SK-N-SH (cell line): ENCODE measurements around the gene KRTAP3-2. TPM values are rescaled to one million over a fixed set of nuclear protein-coding genes. Genes with fewer than 3 reads are reported as not detected.

Experiments used
- CTCF ChIA-PET: fragments of 300-600, 350-600 bp; formaldehyde crosslinking; extraction: SDS; loops from one replicate; lab custom pipeline; 2021; lab: Yijun Ruan, JAX
- POLR2A ChIA-PET: fragments of 350-600 bp; sonication (Branson Sonifier 250); formaldehyde crosslinking; extraction: SDS; loops from one replicate; lab custom pipeline; 2020; ENCODE audit warnings: antibody characterized with exemption, inconsistent platforms; lab: Yijun Ruan, JAX
- DNase-seq: peaks from one replicate; pipeline ENCODE4 v3.0.0; 2012
- H2AFZ ChIP-seq: fragments of 200-600 bp; sonication (generic); 2 replicates; pipeline ENCODE4 v1.8.1; 2016; ENCODE audit warnings: antibody characterized with exemption, mild to moderate bottlenecking, low read depth
- H3F3A ChIP-seq: fragments of 200-600 bp; sonication (generic); replicated peaks from 2 replicates; pipeline ENCODE3; 2016; ENCODE audit warnings: antibody characterized with exemption, mild to moderate bottlenecking; ENCODE audit not compliant: insufficient read depth
- H3K27ac ChIP-seq, 2 experiments: fragments of 200-500 bp in 1 of 2; fragments of 200-600 bp in 1 of 2; sonication (Bioruptor generic) in 1 of 2; sonication (generic), shearing (Covaris generic) in 1 of 2; 2 replicates each; pipeline versions ENCODE4 v1.5.1 to v1.6.1; 2014 to 2016; ENCODE audit warnings: low read depth in 2 of 2, inconsistent platforms in 1 of 2, low read length in 1 of 2, mild to moderate bottlenecking in 1 of 2, mixed read lengths in 1 of 2
- H3K27me3 ChIP-seq: fragments of 200-600 bp; sonication (generic), shearing (Covaris generic); 2 replicates; pipeline ENCODE4 v1.6.1; 2016; ENCODE audit warnings: mixed run types; ENCODE audit not compliant: insufficient read depth
- H3K36me3 ChIP-seq, 2 experiments: fragments of 200-500 bp in 1 of 2; fragments of 200-600 bp in 1 of 2; sonication (Bioruptor generic) in 1 of 2; sonication (generic) in 1 of 2; replicated peaks in 1 of 2; 2 replicates each; pipeline versions ENCODE3 to v1.5.1; 2014 to 2016; ENCODE audit warnings: low read length in 1 of 2, mild to moderate bottlenecking in 1 of 2; ENCODE audit not compliant: insufficient read depth in 2 of 2, control insufficient read depth in 1 of 2
- H3K4me1 ChIP-seq, 2 experiments: fragments of 200-500 bp in 1 of 2; fragments of 200-600 bp in 1 of 2; sonication (Bioruptor generic) in 1 of 2; sonication (generic), shearing (Covaris generic) in 1 of 2; 2 replicates each; pipeline versions ENCODE4 v1.5.1 to v1.6.1; 2014 to 2016; ENCODE audit warnings: low read depth in 1 of 2, low read length in 1 of 2, mixed run types in 1 of 2; ENCODE audit not compliant: insufficient read depth in 2 of 2, control insufficient read depth in 1 of 2
- H3K4me2 ChIP-seq: fragments of 200-600 bp; sonication (generic), shearing (Covaris generic); 2 replicates; pipeline ENCODE4 v1.6.1; 2017; ENCODE audit warnings: mixed run types
- H3K4me3 ChIP-seq, 2 experiments: fragments of 200-500 bp in 1 of 2; fragments of 200-600 bp in 1 of 2; sonication (Bioruptor generic) in 1 of 2; sonication (generic), shearing (Covaris generic) in 1 of 2; 2 replicates each; pipeline versions ENCODE4 v1.5.1 to v1.8.1; 2014 to 2016; ENCODE audit warnings: low read depth in 2 of 2, inconsistent platforms in 1 of 2, low read length in 1 of 2, mild to moderate bottlenecking in 1 of 2, mixed read lengths in 1 of 2, moderate library complexity in 1 of 2
- H3K79me2 ChIP-seq: fragments of 200-600 bp; sonication (generic); 2 replicates; pipeline ENCODE4 v1.8.1; 2017; ENCODE audit warnings: mild to moderate bottlenecking; ENCODE audit not compliant: insufficient read depth
- H3K9ac ChIP-seq: fragments of 200-600 bp; sonication (generic); 2 replicates; pipeline ENCODE4 v1.6.1; 2017; ENCODE audit warnings: mixed run types
- H3K9me2 ChIP-seq: fragments of 200-600 bp; sonication (generic); 2 replicates; pipeline ENCODE4 v1.6.1; 2017; ENCODE audit warnings: mixed run types
- H3K9me3 ChIP-seq: fragments of 200-600 bp; sonication (generic); 2 replicates; pipeline ENCODE4 v1.6.1; 2017; ENCODE audit warnings: mixed run types, mild to moderate bottlenecking, moderate library complexity
- H4K20me1 ChIP-seq: fragments of 200-600 bp; sonication (generic); 2 replicates; pipeline ENCODE4 v1.6.1; 2017; ENCODE audit warnings: mild to moderate bottlenecking, mixed run types; ENCODE audit not compliant: insufficient read depth
- MXI1 ChIP-seq: IDR thresholded peaks from 2 replicates; pipeline ENCODE4 v1.6.1; 2012; ENCODE audit warnings: mild to moderate bottlenecking, low read depth, low read length, improper control_type of control experiment
- POLR2AphosphoS5 ChIP-seq: IDR thresholded peaks from 2 replicates; pipeline ENCODE4 v1.6.1; 2012; ENCODE audit warnings: low read depth, low read length
- REST ChIP-seq: IDR thresholded peaks from 2 replicates; pipeline ENCODE4 v1.6.1; 2012; ENCODE audit warnings: mild to moderate bottlenecking, low read depth, low read length, moderate library complexity
- TAF1 ChIP-seq: IDR thresholded peaks from 2 replicates; pipeline ENCODE4 v1.6.1; 2012; ENCODE audit warnings: low read depth, mild to moderate bottlenecking, low read length, moderate library complexity, borderline replicate concordance
- WGBS: methylation state at CpG from one replicate; pipeline ENCODE4 v1.1.6; 2017; ENCODE audit warnings: low lambda C conversion rate; 5-methylcytosine and 5-hydroxymethylcytosine counted together
- polyA plus RNA-seq, 3 experiments: library from polyadenylated mRNA; depleted of rRNA; stranded (reverse); fragments of >200 nt; gene quantifications; 2 replicates each; pipeline ENCODE4 v1.2.3, GENCODE V29; 2012

The KRTAP3-2 gene
- polyA plus RNA-seq, 1 of the 3 experiments (the other 2 are of a cell fraction) = not detected

- no peaks in the 10 kb centered on the region for H3K9me3 ChIP-seq
- no peaks in the 10 kb centered on the region for H3K79me2 ChIP-seq
- H3F3A ChIP-seq = no peaks in the 10 kb centered on the region
- TF ChIP-seq POLR2AphosphoS5 (no peak), MXI1 (no peak)
- TF ChIP-seq, all 33 proteins: peak for 0
- Histone ChIP-seq H3K27me3 (peaks cover 46% of the 10 kb centered on the region; the same call in 1 of the 2 replicates), H3K4me3 (no peak overlapping the region), H3K4me2 (no peak overlapping the region), H3K9me2 (no peaks in the 10 kb centered on the region), H2AFZ (no peak overlapping the region), H3K4me1 (no peaks in the 10 kb centered on the region; a peak in 1 of 4 replicates), H3K27ac (no peak overlapping the region), H4K20me1 (no peaks in the 10 kb centered on the region), H3K9ac (no peak overlapping the region), H3K36me3 (no peaks in the 10 kb centered on the region)
- ChIA-PET CTCF (interaction anchor here (1.4 kb wide), 1 partner anchor 668 kb away, joined by 3 read pairs; no protein-coding TSS in a partner anchor), POLR2A (no interaction called here)
- 72% methylated on average over 3 of the region's 3 CpGs for WGBS
- DNase-seq = no peak
Observed at GRCh38 chr17:40980117-40980516, 19.6 kb downstream of the KRTAP3-2 start.

- POLR2A ChIA-PET = no interaction called here
- H2AFZ ChIP-seq = no peak overlapping the region
- CTCF ChIA-PET = no interaction called here
Observed at GRCh38 chr17:40978575-40979151, 21.0 kb downstream of the KRTAP3-2 start.

More at GRCh38 chr17:40978575-40979151, 21.0 kb downstream of the KRTAP3-2 start:
- Histone ChIP-seq H3K27ac (no peak overlapping the region), H3K27me3 (peaks cover 48% of the 10 kb centered on the region; the same call in 1 of the 2 replicates), H3K4me1 (no peaks in the 10 kb centered on the region; a peak in 1 of 4 replicates), H4K20me1 (no peaks in the 10 kb centered on the region), H3K9me2 (no peaks in the 10 kb centered on the region), H3K4me3 (no peak overlapping the region), H3K79me2 (no peaks in the 10 kb centered on the region), H3K9ac (no peak overlapping the region), H3K36me3 (no peaks in the 10 kb centered on the region), H3F3A (no peaks in the 10 kb centered on the region), H3K4me2 (no peak overlapping the region), H3K9me3 (no peaks in the 10 kb centered on the region)
- DNase-seq = no peak
- WGBS = 57% methylated on average over 9 of the region's 13 CpGs
- TF ChIP-seq REST (no peak), TAF1 (no peak)
